HG03280 (cell line): Measurements from ENCODE around the gene EFTUD2.

Source experiments
- ATAC-seq: cut with Tn5 transposase; IDR thresholded peaks from one replicate; pipeline ENCODE4 v1.9.1; 2021; ENCODE audit warnings: mild to moderate bottlenecking, moderate library complexity; ENCODE audit not compliant: unreplicated experiment

The EFTUD2 gene

GRCh38 chr17:44889003-44889402 is 10.2 kb downstream of the EFTUD2 start:
- no peak for ATAC-seq

GRCh38 chr17:44887971-44888954 is 11.0 kb downstream of the EFTUD2 start:
- no peak for ATAC-seq

GRCh38 chr17:44887016-44887415 is 12.2 kb downstream of the EFTUD2 start:
- no peak for ATAC-seq

GRCh38 chr17:44884941-44885340 is 14.3 kb downstream of the EFTUD2 start:
- ATAC-seq, result no peak

GRCh38 chr17:44881145-44881544 is 18.1 kb downstream of the EFTUD2 start:
- no peak for ATAC-seq

GRCh38 chr17:44880062-44880461 is 19.2 kb downstream of the EFTUD2 start:
- no peak for ATAC-seq

GRCh38 chr17:44879376-44879775 is 19.9 kb downstream of the EFTUD2 start:
- no peak for ATAC-seq

DNA sequence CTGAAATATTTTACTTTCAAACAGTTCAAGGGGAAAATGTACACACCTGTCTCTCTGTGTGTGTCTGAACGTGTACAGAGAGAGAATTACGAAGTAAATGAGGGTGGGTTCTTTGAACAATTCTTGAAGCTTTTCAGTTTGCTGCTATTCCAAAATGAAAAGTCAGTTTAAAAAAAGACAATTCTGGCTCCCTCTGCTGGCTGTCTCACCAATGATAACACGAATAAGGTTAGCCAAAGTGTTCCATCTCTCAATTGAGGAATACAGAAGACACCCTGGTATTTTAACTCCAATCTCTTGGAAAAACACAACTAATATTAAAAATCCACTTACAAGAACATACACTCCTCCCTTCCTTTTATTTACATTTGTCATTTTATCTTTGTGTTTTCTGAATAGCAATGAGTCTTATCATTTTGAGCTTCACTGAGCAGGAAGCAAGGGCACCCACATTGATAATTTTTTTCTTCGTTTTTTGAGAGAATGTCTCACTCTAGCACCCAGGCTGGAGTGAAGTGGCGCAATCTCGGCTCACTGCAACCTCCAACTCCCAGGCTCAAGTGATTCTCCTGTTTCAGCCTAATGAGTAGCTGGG is 20.5 kb downstream of the EFTUD2 start:
- ATAC-seq, result no peak

DNA sequence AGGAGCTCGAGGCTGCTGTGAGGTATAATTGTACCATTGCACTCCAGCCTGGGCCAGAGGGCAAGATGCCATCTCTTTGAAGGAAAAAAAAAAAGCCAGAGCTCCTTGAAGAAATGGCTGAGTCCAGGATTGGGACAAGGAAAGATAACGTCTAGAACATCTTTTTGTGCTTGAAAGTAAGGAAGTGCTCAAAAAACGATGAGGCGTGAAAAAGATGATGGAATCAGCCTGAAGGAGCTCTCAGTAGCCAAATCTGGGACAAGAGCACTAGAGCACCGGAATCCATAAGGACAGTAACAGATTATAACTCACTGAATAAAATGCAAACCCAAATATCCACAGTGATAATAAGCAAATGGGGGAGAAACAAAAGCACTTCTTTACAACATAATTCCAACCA is 22.1 kb downstream of the EFTUD2 start:
- no peak for ATAC-seq

DNA sequence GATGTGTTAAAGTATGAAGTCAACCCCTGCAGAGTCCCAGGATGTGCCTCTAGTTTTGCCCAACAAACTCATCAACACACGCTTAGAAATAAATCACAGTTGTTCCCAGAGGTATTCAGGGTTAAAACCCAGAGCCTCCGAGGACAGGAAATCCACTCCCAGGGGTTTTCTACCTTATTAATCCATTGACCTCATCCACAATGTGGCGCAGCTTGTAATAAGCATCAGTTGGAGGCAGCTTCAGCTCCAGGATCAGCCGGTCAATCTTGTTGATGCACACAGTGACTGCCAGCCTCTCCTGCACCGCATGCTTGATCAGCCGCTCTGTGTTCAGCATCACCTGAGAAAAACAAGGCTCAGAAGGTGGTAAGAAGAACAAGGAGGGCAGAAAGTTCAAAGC is 23.5 kb downstream of the EFTUD2 start:
- no peak for ATAC-seq

DNA sequence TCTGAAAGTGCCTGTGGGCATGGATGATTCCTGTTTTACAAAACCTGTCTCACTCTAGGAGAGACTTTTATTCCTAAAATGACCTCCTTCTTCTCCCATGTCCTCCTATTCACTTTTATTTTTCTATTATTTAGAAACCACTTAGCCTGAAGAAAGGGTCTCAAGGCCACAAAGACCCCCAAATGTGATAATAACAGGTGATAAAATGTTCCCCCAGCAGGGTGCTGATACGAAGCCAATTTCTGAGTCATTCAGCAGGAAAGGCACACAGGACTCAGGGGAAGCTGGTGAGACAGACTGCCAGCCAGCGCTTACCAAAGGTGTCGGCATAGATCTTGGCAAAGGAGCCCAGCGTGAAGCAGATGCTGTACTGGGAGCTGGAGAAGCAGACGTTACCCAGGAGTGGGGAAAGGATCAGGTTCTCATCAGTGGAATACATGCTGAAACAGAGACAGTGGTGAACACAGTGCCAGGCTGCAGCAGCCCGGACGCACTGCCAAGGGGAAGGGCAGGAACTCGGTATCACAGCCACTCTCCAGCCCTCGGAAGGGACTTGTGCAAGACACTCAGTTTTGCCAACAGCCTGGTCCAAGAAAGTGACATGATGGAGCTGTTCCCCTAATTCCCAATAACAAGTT is 27.0 kb downstream of the EFTUD2 start:
- no peak for ATAC-seq

DNA sequence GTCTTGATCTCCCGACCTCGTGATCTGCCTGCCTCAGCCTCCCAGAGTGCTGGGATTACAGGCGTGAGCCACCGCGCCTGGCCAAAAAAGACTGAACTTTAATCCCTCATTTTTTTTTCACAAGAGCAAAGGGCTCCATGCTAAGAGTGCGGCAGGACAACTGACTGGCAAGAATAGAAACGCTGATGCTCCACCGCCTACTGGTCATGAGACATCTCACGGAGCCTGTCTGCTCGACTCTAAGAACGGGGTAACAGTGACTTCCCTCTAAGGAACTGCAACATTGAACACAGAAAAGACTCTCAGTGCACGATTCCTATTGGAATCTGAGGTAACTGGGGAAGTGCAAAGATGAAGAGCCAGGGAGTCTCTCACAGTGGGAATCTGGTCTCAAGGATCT is 27.7 kb downstream of the EFTUD2 start:
- no peak for ATAC-seq

DNA sequence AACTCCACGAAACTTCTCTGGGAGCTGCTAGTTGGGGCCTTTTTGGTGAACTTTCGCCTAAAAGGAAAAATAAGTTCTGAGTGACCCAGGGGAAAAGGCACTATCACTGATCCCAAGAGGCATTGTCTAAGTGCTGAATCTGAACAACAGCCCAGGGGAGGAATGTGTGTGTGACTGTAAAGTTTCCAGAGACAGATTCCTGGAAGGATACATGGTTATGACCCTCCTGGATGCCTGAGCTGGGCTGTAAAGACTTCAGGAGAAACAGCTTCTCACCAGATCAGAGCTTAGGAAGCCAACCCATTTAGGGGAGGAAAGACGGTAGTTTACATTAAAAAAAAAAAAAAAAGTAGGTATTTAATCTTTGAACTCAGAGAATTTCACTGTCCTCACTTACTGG is 31.4 kb downstream of the EFTUD2 start:
- ATAC-seq, result no peak

DNA sequence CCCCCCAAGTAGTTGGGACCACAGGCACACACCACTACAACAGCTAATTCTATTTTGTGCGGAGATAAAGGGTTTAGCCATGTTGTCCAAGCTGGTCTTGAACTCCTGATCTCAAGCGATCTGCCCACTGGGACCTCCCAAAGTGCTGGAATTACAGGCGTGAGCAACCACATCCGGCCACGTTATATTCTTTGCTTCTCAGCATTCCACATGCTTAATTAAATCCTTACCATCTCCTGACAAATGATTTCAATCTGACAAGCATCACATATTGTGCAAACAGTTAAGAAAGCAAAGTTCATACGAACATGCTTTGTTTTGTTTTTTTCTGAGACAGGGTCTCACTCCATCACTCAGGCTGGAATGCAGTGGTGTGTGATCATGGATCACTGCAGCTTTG is 33.3 kb downstream of the EFTUD2 start:
- no peak for ATAC-seq

DNA sequence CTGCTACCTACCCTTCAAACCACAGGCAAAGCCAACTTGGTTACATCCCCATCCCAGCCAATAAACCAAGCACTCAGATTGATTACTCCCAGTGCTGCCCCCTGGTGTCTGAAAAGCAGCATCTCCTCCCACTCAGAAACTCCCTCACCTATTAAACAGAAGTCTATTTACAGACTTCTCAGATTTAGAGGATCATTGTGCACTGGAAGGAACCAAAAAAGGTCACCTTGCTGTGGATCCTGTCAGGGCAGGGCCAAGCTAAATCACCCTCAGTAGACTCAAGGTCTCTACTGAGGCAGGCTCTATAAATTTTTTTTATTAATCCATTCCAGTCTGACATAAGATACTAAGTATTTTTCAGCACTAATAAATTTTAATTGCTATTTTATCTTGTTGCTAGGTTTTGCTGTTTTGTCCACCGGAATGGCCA is 34.0 kb downstream of the EFTUD2 start:
- ATAC-seq, result no peak

GRCh38 chr17:44864831-44865230 is 34.4 kb downstream of the EFTUD2 start:
- no peak for ATAC-seq

DNA sequence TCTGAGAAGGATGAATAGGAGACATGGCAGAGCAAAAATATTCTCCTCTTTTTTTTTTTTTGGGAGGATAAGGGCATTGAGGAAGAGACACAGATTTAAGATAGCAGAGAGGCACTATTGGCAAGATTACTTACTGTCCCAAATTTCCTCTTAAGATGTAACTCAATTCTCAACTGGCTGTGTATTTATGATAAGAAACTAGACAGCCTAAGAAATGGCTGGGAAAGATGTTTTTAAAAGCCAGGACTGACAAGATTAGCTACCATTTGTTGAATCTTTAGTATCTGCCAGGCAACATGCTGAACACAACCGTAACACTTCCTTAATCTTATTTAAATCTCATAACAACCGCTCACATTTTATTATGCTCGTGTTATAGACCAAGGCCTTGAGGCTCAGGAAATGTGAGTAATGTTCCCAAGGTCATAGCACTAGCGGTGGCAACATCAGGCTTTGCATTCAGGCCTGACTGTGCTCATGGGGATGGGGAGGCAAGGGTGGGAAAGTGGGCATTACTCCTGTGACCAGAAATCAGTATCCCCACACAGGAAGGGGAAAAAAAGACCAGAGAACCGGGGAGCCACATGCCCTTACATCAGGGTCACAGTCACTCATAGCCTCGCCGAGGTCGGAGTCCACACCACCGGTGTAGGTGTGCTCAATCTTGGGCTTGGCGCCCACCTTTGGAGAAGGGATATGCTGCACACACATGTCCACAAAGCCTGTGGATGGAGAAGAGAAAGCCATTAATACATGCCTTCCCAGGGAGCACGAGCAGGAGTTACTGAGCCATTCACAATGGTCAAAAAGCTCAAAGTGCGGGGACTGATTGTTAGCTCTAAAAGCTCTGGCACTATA is 36.0 kb downstream of the EFTUD2 start:
- ATAC-seq, result no peak

DNA sequence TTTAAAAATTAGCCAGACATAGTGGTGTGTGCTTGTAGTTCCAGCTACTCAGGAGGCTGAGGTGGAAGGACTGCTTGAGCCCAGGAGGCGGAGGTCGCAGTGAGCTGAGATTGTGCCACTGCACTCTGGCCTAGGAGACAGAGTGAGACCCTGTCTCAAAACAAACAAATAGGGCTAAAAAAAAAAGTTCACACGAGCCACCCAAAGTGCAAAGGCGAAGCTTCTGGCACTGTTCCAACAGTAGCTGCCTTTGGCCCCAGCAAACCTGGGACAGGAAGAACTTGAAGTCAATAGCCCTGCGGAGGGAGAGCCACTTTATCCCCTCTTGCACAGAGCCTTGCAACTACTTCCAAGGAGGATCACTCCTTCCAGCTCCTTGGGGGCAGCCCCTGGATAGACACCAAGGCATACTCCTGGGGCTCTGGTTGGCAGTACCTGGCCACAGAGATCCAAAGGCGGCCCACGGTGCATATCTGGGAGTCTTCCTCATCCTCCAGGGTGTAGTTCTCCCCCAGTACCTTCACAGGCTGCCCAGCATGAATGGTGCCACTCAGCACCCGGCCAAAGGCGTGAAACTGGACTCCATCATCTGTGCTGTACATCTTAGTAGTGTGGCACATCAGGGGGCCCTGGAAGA is 36.8 kb downstream of the EFTUD2 start:
- ATAC-seq, result no peak

DNA sequence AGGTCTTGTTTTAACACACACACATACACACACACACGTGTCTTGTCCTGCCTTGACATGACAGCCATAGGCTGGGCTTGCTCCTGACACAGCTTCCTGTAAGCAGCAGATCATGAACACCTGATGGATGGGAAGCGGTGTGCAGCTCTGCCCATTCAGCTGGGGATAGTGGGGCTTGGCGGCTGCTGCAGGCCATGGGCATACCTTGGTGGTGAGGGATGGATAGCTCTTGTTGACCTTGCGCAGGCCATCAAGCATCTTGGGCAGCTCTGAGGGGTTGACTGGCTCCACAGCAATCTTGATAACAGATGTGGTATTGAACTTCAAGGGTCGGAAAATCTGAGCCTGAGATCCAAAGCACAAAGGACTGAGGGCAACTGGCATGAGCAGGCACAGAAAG is 39.5 kb downstream of the EFTUD2 start:
- ATAC-seq, result no peak

- ATAC-seq, result no peak
Measured at GRCh38 chr17:44854192-44854591, 45.1 kb downstream of the EFTUD2 start.
